HG03442 (cell line): Measurements from ENCODE around the gene NOX5.

Source experiments
- ATAC-seq: cut with Tn5 transposase; IDR thresholded peaks from one replicate; pipeline ENCODE4 v1.9.1; 2021; ENCODE audit warnings: mild to moderate bottlenecking, moderate library complexity; ENCODE audit not compliant: unreplicated experiment

The NOX5 gene

GRCh38 chr15:69095274-69095673 is 80.8 kb downstream of the NOX5 start:
- no peak for ATAC-seq

DNA sequence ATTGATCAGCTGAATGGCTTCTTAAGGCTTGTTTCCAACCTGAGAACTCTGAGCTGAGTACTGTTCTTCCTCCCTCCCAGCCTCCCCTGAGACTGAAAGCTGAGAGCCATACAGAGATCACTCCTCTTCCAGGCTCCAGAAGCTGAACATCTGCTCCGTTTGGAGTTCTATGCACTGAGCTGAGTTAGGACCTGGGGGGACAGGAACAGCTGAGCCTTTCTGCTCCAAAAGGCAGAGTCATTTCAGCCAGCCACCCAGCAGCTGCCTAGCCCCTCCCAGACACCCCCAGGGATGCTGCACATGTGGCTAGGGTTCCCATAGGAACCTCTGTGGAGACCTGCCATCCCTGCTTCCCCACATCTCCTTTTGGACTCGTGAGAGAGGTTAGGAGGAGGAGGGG is 81.7 kb downstream of the NOX5 start:
- ATAC-seq: no peak

DNA sequence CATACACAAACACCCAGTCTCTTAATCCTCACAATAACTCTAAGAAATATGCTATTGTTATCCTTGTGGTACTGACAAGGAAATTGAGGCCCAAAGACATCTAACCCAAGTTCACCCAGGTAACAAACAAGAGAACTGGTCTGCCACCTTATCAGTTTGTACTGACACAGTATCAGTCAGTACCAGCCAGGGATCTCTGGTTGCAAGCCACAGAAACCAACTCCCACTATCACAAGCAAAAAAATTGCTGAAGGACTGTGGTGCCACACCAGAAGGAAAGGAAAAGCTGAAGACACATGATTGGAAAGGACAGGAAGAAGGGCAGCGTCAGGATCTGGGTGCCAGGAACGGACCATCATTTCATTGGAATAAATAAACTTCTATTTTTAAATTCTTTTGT is 82.1 kb downstream of the NOX5 start:
- no peak for ATAC-seq

DNA sequence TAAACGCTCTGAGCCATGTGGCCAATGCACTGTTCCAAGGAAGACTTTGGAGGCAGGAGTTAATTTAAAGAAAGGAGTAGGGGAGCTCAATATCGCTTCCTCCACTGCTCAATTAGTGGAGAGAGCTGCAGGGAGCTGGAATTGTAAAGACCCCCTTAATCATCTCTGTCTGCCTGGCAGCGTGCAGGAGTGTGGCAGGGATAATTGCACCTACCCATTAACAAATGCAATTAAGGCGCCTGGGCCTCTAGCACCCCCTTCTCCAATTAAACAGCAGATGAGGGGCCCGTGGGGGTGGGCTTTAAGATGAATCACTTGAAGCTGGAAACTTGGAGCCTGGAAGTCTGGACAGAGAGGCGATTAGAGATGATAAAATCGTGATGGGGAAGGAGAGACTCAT is 84.3 kb downstream of the NOX5 start:
- no peak for ATAC-seq

GRCh38 chr15:69099941-69100340 is 85.4 kb downstream of the NOX5 start:
- ATAC-seq: no peak

- ATAC-seq: no peak
These were observed 86.3 kb downstream of the NOX5 start for GRCh38 chr15:69100821-69101220.

- ATAC-seq: no peak
These were observed 89.7 kb downstream of the NOX5 start for GRCh38 chr15:69104050-69104750.

DNA sequence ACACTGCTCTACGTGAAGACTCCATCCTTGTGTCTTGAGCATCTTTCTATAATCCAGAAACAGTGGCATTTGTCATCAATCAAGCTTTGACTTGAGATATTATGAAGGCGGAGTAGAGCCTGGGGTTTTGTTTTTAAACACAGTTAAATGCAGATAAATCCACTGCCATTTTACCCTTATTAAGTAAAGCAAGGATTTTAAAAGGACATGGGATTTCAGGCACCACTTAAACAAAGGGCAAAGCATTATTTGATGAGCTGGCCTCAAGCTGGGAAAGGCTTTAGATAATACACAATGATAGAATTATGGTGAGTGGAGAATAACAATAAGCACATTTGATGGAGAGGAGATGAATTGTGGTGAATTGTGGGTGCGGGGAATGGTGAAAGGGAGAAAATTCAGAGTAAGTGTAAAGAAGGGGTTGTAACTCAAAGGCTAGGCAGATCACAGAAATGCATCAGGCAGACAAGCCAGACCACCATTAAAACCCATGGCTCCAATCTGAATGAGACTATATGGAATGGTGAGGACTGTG is 91.0 kb downstream of the NOX5 start:
- no peak for ATAC-seq

DNA sequence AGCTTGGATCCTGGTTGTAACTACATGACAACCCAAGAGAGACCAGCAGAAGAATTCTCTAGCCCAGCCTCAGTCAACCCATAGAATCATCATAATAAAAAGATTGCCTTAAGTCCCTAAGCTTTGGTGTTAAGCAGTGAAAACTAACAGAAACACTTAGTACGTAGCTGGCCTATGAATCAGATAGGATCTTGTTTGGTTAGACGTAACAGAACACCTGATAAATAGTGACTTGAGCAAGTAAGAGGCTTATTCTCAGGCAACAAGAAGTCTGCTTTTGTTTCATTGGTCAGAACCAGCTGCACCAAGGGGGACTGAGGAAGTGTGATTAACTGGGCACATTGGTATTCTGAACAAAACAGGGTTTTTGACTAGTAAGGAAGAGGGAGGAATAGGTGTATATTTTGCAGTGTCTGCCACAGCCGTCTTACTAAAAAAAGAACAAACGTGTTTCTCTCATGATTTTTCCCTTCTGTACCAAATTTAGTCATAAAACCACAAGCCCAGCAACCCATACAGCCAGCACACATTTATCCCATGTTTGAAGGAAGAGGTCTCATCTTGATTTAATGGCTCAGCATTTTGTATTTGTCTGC is 92.6 kb downstream of the NOX5 start:
- no peak for ATAC-seq
